K562 (cell line): ENCODE data around the gene AOC3. TPM values are rescaled to one million over a fixed set of nuclear protein-coding genes. Genes with fewer than 3 reads are reported as not detected.

ENCODE experiments used
- ATAC-seq: fragments of 200-7000 bp; cut with Tn5 transposase; 3 replicates; pipeline ENCODE4 v1.9.1; 2020; ENCODE audit warnings: moderate library complexity
- BruUV-seq: library from RNA; stranded (reverse); fragments of 400-500 nt; replicated peaks from 2 replicates; lab custom pipeline; 2021; lab: Mats Ljungman, UMichigan
- CTCF ChIA-PET: fragments of 300-600 bp; formaldehyde crosslinking; extraction: SDS; loops from one replicate; lab custom pipeline; 2021; ENCODE audit warnings: low intra/inter-chr PET ratio; lab: Yijun Ruan, JAX
- POLR2A ChIA-PET: fragments of 300-600, 350-650 bp; sonication (Branson Sonifier 250); formaldehyde crosslinking; extraction: SDS; loops from one replicate; lab custom pipeline; 2021; ENCODE audit warnings: antibody characterized with exemption, inconsistent platforms; lab: Yijun Ruan, JAX
- DNase-seq, 4 experiments: peaks; one replicate each; pipeline versions ENCODE4 v3.0.0 to v3.0.0-alpha.2; 2011 to 2018; ENCODE audit warnings: low spot score in 3 of 4, mixed read lengths in 3 of 4; ENCODE audit errors: extremely low read depth in 1 of 4
- FAIRE-seq: peaks from 2 replicates; lab custom pipeline; 2011; peaks lifted over from hg19 to GRCh38; lab: Jason Lieb, UNC
- H2AFZ ChIP-seq: 2 replicates; pipeline ENCODE4 v1.6.0; 2011; ENCODE audit warnings: low read depth, low read length, control low read depth, inconsistent platforms
- H3K27ac ChIP-seq: fragments of 200-600 bp; 3 replicates; pipeline ENCODE4 v1.8.0; 2011; ENCODE audit warnings: low read depth, mild to moderate bottlenecking, control low read depth, inconsistent platforms, low read length, moderate library complexity, mixed read lengths; ENCODE audit errors: extremely low read depth
- H3K27me3 ChIP-seq, 2 experiments: fragments of 300-600 bp in 1 of 2; 2 replicates in 1 of 2; 3 replicates in 1 of 2; pipeline versions ENCODE4 v1.6.0 to v1.8.0; 2011; ENCODE audit warnings: inconsistent platforms in 2 of 2, low read length in 2 of 2, mild to moderate bottlenecking in 1 of 2, mixed read lengths in 1 of 2, moderate library complexity in 1 of 2; ENCODE audit not compliant: control insufficient read depth in 2 of 2, insufficient read depth in 2 of 2
- H3K36me3 ChIP-seq: fragments of 300-600 bp; 3 replicates; pipeline ENCODE4 v1.8.0; 2011; ENCODE audit warnings: mild to moderate bottlenecking, low read length, inconsistent platforms; ENCODE audit not compliant: control insufficient read depth, insufficient read depth
- H3K4me1 ChIP-seq, 2 experiments: fragments of 200-600 bp in 1 of 2; replicated peaks in 1 of 2; 2 replicates in 1 of 2; 3 replicates in 1 of 2; pipeline versions ENCODE4 v1.5.1 to v1.8.0; 2011; ENCODE audit warnings: inconsistent platforms in 2 of 2, low read length in 2 of 2, mild to moderate bottlenecking in 1 of 2, mixed read lengths in 1 of 2, moderate library complexity in 1 of 2; ENCODE audit not compliant: control insufficient read depth in 2 of 2, insufficient read depth in 2 of 2
- H3K4me2 ChIP-seq: 2 replicates; pipeline ENCODE4 v1.6.1; 2011; ENCODE audit warnings: low read length, control low read depth, inconsistent platforms, mixed read lengths; ENCODE audit not compliant: insufficient read depth
- H3K4me3 ChIP-seq: fragments of 200-600 bp; sonication (generic), shearing (Covaris generic); 2 replicates; pipeline ENCODE4 v1.5.1; 2016; ENCODE audit warnings: control low read depth, inconsistent platforms
- H3K79me2 ChIP-seq: fragments of 200-600 bp; 3 replicates; pipeline ENCODE4 v1.8.0; 2011; ENCODE audit warnings: low read length, inconsistent platforms; ENCODE audit not compliant: control insufficient read depth, insufficient read depth
- H3K9ac ChIP-seq, 2 experiments: 2 replicates each; pipeline versions ENCODE4 v1.6.0 to v1.6.1; 2011; ENCODE audit warnings: low read depth in 2 of 2, low read length in 2 of 2, control low read depth in 1 of 2, inconsistent platforms in 1 of 2, mild to moderate bottlenecking in 1 of 2, mixed read lengths in 1 of 2; ENCODE audit not compliant: insufficient read depth in 1 of 2
- H3K9me1 ChIP-seq: one replicate; pipeline ENCODE4 v1.6.0; 2011; ENCODE audit warnings: inconsistent platforms, mild to moderate bottlenecking, low read length, moderate library complexity; ENCODE audit not compliant: control insufficient read depth, insufficient read depth
- H3K9me3 ChIP-seq: replicated peaks from 2 replicates; pipeline ENCODE4 v1.5.1; 2011; ENCODE audit warnings: low read depth, low read length, inconsistent platforms; ENCODE audit not compliant: control insufficient read depth, insufficient read depth
- H4K20me1 ChIP-seq: replicated peaks from 2 replicates; pipeline ENCODE4 v1.6.1; 2011; ENCODE audit warnings: low read length, inconsistent platforms, mixed read lengths; ENCODE audit not compliant: control insufficient read depth, insufficient read depth
- JUN ChIP-seq, 2 experiments: sonication (generic) in 1 of 2; formaldehyde crosslinking in 1 of 2; IDR thresholded peaks; 2 replicates each; pipeline versions ENCODE4 v1.6.1 to v1.8.0; 2012 to 2022; ENCODE audit warnings: borderline replicate concordance in 2 of 2, mild to moderate bottlenecking in 2 of 2, improper control_type of control experiment in 1 of 2, low read depth in 1 of 2, low read length in 1 of 2, missing genetic modification reagents in 1 of 2
- NR1H2 ChIP-seq: sonication (generic); formaldehyde crosslinking; IDR thresholded peaks from 2 replicates; pipeline ENCODE4 v1.4.0; 2020; ENCODE audit warnings: mild to moderate bottlenecking, missing genetic modification reagents
- NRF1 ChIP-seq, 2 experiments: fragments of 450-650 bp; IDR thresholded peaks in 1 of 2; conservative IDR thresholded peaks in 1 of 2; 2 replicates each; pipeline ENCODE4 v1.6.1; 2014; ENCODE audit warnings: mild to moderate bottlenecking in 2 of 2
- PHB ChIP-seq: fragments of 250-450 bp; sonication (Bioruptor Pico); IDR thresholded peaks from 2 replicates; pipeline ENCODE4 v1.5.0; 2021
- RFX7 ChIP-seq: fragments of 250-450 bp; sonication (Bioruptor Pico); IDR thresholded peaks from 2 replicates; pipeline ENCODE4 v1.5.1; 2021; ENCODE audit warnings: mild to moderate bottlenecking
- SAP30 ChIP-seq: fragments of 200-600 bp; sonication (generic); IDR thresholded peaks from 2 replicates; pipeline ENCODE4 v1.6.1; 2012; ENCODE audit warnings: borderline replicate concordance, low read depth, mild to moderate bottlenecking, moderate library complexity, low read length, control low read depth, inconsistent platforms; ENCODE audit not compliant: insufficient read depth, poor library complexity, severe bottlenecking
- SMARCB1 ChIP-seq: IDR thresholded peaks from 2 replicates; pipeline ENCODE4 v1.6.1; 2011; ENCODE audit warnings: improper control_type of control experiment, low read depth; ENCODE audit not compliant: insufficient read length
- SP1 ChIP-seq: sonication (generic); formaldehyde crosslinking; IDR thresholded peaks from 2 replicates; pipeline ENCODE4 v1.8.1; 2022; ENCODE audit warnings: mild to moderate bottlenecking, missing genetic modification reagents
- SPI1 ChIP-seq: IDR thresholded peaks from 2 replicates; pipeline ENCODE4 v1.6.1; 2011; ENCODE audit warnings: low read depth, low read length, control low read depth, borderline replicate concordance
- SRSF3 ChIP-seq: fragments of 200-400 bp; formaldehyde crosslinking; IDR thresholded peaks from 2 replicates; pipeline ENCODE4 v1.6.1; 2016; ENCODE audit warnings: mild to moderate bottlenecking, low read length, moderate library complexity; ENCODE audit not compliant: insufficient read depth
- TFAP4 ChIP-seq: sonication (generic); formaldehyde crosslinking; IDR thresholded peaks from 2 replicates; pipeline ENCODE4 v1.8.0; 2022; ENCODE audit warnings: missing genetic modification reagents, mild to moderate bottlenecking, moderate library complexity, borderline replicate concordance
- TRIM24 ChIP-seq, 2 experiments: fragments of 450-650 bp; IDR thresholded peaks; 2 replicates each; pipeline ENCODE4 v1.6.1; 2016
- ZFP91 ChIP-seq: sonication (generic); formaldehyde crosslinking; IDR thresholded peaks from 2 replicates; pipeline ENCODE4 v1.8.0; 2022; ENCODE audit warnings: mild to moderate bottlenecking, missing genetic modification reagents
- ZNF23 ChIP-seq: fragments of 250-450 bp; sonication (Bioruptor Pico); IDR thresholded peaks from 2 replicates; pipeline ENCODE4 v1.4.0; 2020; ENCODE audit warnings: mild to moderate bottlenecking
- ZNF280A ChIP-seq: fragments of 450-650 bp; IDR thresholded peaks from 2 replicates; pipeline ENCODE4 v1.6.1; 2018; ENCODE audit warnings: mild to moderate bottlenecking, low read depth; ENCODE audit not compliant: partially characterized antibody
- ZNF699 ChIP-seq: fragments of 250-450 bp; sonication (Bioruptor Pico); IDR thresholded peaks from 2 replicates; pipeline ENCODE4 v1.8.0; 2021; ENCODE audit warnings: mild to moderate bottlenecking, moderate library complexity; ENCODE audit not compliant: insufficient replicate concordance
- WGBS: fragments of 100-300 bp; shearing (Covaris generic); methylation state at CpG from one replicate; pipeline ENCODE4 v1.1.6; 2016; ENCODE audit warnings: low coverage, mixed read lengths; ENCODE audit not compliant: insufficient coverage; ENCODE audit errors: missing lambda C conversion rate; 5-methylcytosine and 5-hydroxymethylcytosine counted together
- in situ Hi-C: fragments of 300-500 bp; cut with MboI; formaldehyde crosslinking; loops from 4 replicates; pipeline ENCODE4 v1.15.0; 2018; ENCODE audit warnings: inconsistent platforms, mixed read lengths
- intact Hi-C: fragments of 100-400 bp; cut with micrococcal nuclease; formaldehyde crosslinking; loops from 2 replicates; pipeline ENCODE4 v1.14.2; 2022
- polyA plus RNA-seq, 8 experiments: library from polyadenylated mRNA; depleted of rRNA in 4 of 8; stranded (reverse) in 5 of 8; unstranded in 3 of 8; fragments of >200 nt; fragmentation: Nextera tagmentation in 2 of 8; fragmentation: Illumina TruSeq in 1 of 8; extraction: Ambion mirVana in 2 of 8; extraction: Trizol in 1 of 8; gene quantifications; 2 replicates each; pipeline versions ENCODE4 v1.2.1 to v1.2.3, GENCODE V29; 2011 to 2014; ENCODE audit warnings: inconsistent platforms in 1 of 8, missing spikeins in 1 of 8
- total RNA-seq, 7 experiments: library from RNA; depleted of rRNA in 6 of 7; stranded (reverse); fragments of >200 nt in 6 of 7; fragmentation: Illumina TruSeq in 2 of 7; extraction: Trizol in 2 of 7; gene quantifications; 2 replicates each; pipeline versions ENCODE4 v1.2.1 to v1.2.3, GENCODE V29; 2011 to 2021; ENCODE audit warnings: low replicate concordance in 1 of 7

The AOC3 gene
- total and polyA plus RNA-seq, 9 of the 15 experiments (the other 6 are each of a cell fraction or from before 2014, with no cell fraction given), result 0.09 to 0.42 (median 0.22) TPM; not detected in 3

GRCh38 chr17:42832934-42833766 lies 17.8 kb upstream of the AOC3 start, which contains the start of gene PSME3:
TSS of gene PSME3 (plus strand) at chr17:42833397. CDS start at chr17:42833632, 235 bp downstream.
- Histone ChIP-seq H3K27ac (peak within 1 kb of the TSS; percentile 95), H4K20me1 (0 out of 2 replicates have a peak, but pooled peaks cover 5% of the 10 kb centered on the region), H3K36me3 (peaks cover 39% of the 10 kb centered on the region), H3K27me3 (no peaks in the 10 kb centered on the region), H3K4me1 (peaks cover 3 to 14% of the 10 kb centered on the region in 2 experiments; a peak in 4 of 5 replicates), H3K4me2 (peak within 1 kb of the TSS; percentile 98), H3K9ac (peak within 1 kb of the TSS; percentile 98 to 99), H2AFZ (peak within 1 kb of the TSS; percentile 100), H3K4me3 (peak within 1 kb of the TSS; percentile 90), H3K9me3 (no peaks in the 10 kb centered on the region), H3K79me2 (peaks cover 46% of the 10 kb centered on the region), H3K9me1 (no peaks in the 10 kb centered on the region)
- in situ Hi-C loops, result no loop called here
- WGBS, result 1% methylated on average over 65 of the region's 71 CpGs
- ATAC-seq (peak; percentile 96), FAIRE-seq (peak; percentile 63), DNase-seq (peak; percentile 90 to 95 (median 92))
- ChIA-PET CTCF (interaction anchor here (1.1 kb wide), 1 partner anchor 164 kb away, joined by 3 read pairs; no protein-coding TSS in a partner anchor), POLR2A (interaction anchor here (0.6 to 2.0 kb wide), 11 partner anchors 9 to 279 kb away, joined by 3 to 18 read pairs (median 4); partner anchors contain the start of genes BECN1 and RPL27)
- intact Hi-C loops, result no loop called here
- BruUV-seq, result no TSS peak
- TF ChIP-seq NRF1 (conservative IDR thresholded peaks at IDR 0.05 in 1 of 2, IDR thresholded peaks at IDR 0.05 in 1 of 2), result peak; percentile 90 to 91
- peak; percentile 52 for TF ChIP-seq SP1
- no peak for TF ChIP-seq SMARCB1
- peak in 1 of 2 experiments; percentile 92; a peak in 3 of 4 replicates for TF ChIP-seq TRIM24 (IDR thresholded peaks at IDR 0.05)
- TF ChIP-seq SPI1, result no peak
- TF ChIP-seq ZNF699 (CRISPR knock-in tag), result no peak
- no peak for TF ChIP-seq ZNF280A
- peak; percentile 71; the same call in 1 of the 2 replicates for TF ChIP-seq NR1H2 (CRISPR knock-in tag)
- TF ChIP-seq ZNF23 (CRISPR knock-in tag), result no peak
- no peak for TF ChIP-seq SRSF3
- TF ChIP-seq JUN (IDR thresholded peaks at IDR 0.05; ENCODE audit: borderline replicate concordance, low read depth, low read length), result peak; percentile 81; the same call in 1 of the 2 replicates
- TF ChIP-seq JUN (CRISPR knock-in tag; IDR thresholded peaks at IDR 0.05; ENCODE audit: borderline replicate concordance), result 0 out of 2 replicates have a peak, but pooled peaks have one; percentile 91
- TF ChIP-seq ZFP91 (CRISPR knock-in tag), result no peak
- TF ChIP-seq TFAP4, result peak; percentile 86; the same call in 1 of the 2 replicates
- TF ChIP-seq PHB (CRISPR knock-in tag), result no peak
- no peak for TF ChIP-seq RFX7 (CRISPR knock-in tag)
- peak; percentile 98 for TF ChIP-seq SAP30
